Inflammatory macrophage (primary cell): Measurements from ENCODE around the gene UCKL1.
"Not testable (repeated sequence)": the region's sequence is repeated elsewhere in the genome, so short reads cannot be mapped to it uniquely, and the experiment has no call there.

ENCODE experiments used
- DNase-seq, 2 donors: peaks; one replicate each; pipeline ENCODE4 v3.0.0-alpha.2; 2020 to 2022

UCKL1 gene

DNA sequence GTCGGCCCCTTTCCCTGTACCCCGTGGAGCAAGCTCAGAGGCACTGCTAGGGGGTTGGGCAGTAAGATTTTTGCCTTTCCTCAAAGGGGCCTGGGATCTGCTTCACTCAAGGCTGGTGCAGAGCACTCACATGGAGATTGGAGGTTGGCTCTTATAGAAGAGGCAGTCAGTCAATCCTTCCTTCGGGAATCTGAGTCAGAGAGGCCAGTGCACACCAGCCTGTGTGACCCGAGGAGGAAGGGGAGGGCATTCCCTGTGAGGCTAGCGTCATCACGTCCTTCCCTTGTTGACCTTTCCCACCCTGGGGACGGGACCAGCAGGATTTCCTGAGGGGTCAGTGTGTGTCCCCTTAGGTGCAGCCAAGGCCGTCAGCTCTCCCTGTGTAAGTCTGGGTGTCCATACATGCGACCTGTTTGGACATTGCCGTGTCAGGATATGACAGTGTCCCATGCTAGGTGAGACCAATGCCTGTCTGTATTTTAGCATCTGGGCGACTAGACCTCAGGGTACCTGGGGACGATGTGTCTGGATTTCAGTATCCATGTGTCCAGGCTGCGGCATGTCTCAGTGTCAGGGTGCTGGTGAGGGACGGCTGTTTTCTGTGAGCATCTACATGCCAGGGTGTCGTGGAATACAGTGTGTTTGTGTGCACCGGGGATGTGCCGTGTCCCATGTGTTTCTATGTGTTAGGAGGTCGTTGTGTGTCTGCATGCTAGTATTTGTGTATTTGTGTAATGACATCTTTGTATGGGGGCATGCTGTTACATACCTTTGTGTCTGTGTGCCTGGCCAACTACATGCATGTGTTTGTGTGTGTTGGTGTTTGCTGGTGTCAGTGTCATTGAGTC lies 16.3 kb upstream of the UCKL1 start:
- no peak for DNase-seq

DNA sequence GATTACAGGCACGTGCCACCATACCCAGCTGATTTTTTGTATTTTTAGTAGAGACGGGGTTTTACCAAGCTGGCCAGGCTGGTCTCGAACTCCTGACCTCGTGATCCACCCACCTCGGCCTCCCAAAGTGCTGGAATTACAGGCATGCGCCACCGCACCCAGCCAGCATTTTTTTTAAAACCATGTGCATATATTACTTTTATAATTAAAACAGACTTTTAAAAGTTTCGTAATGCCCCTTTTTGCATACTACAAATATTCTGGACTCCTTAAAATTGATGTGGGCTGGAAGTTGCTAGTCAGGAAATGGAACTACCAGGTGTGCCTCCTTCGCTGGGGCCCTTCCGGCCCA lies 15.7 kb upstream of the UCKL1 start:
- not testable (repeated sequence) for DNase-seq

GRCh38 chr20:63970714-63971431 lies 14.7 kb upstream of the UCKL1 start:
- DNase-seq, result no peak

GRCh38 chr20:63969838-63970713 lies 13.9 kb upstream of the UCKL1 start, which contains the start of gene ZNF512B:
Gene ZNF512B, minus strand, starts transcription at chr20:63969930. Its CDS starts 1,980 bp downstream, at chr20:63967950.
- no peak for DNase-seq

- DNase-seq, result no peak
These were observed 12.9 kb upstream of the UCKL1 start for GRCh38 chr20:63968928-63969760.

- no peak for DNase-seq
These were observed 12.1 kb upstream of the UCKL1 start for GRCh38 chr20:63968136-63968927.

GRCh38 chr20:63967330-63968135 lies 11.3 kb upstream of the UCKL1 start:
- no peak for DNase-seq

- no peak for DNase-seq
These were observed 10.7 kb upstream of the UCKL1 start for GRCh38 chr20:63966944-63967322.

DNA sequence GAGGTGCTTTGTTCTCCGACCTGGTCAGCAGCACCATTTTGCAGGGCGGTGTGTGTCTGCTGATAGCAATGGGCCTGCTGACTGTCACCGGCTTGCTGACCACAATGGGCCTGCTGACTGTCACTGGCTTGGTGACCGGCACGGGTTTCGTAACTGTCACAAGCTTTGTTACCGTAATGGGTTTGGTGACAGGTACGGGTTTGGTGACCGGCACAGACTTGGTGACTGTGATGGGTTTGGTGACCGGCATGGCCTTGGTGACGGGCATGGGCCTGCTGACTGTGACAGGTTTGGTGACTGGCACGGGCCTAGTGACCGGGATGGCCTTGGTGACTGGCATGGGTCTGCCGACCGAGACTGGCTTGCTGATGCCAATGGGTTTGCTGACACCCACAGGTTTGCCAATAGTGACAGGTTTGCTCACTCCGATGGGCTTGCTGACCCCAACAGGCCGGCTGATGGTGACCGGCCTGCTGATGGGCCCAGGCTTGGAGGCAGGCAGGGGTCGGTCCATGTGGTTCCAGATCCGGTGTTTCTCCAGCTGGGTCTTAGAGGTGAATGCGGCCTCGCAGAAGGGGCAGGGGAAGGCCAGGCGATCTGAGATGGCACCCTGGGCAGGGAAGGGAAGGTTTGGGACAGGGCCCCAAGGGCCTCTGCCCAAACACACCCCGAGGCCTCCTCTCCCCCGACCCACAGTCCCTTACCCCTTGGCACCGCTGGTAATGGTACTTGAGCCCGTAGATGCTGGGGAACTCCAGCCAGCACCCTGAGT lies 10.1 kb upstream of the UCKL1 start:
- DNase-seq, result no peak

- DNase-seq, result no peak
These were observed 8.2 kb upstream of the UCKL1 start for GRCh38 chr20:63964412-63964811.

GRCh38 chr20:63963784-63964301 lies 7.6 kb upstream of the UCKL1 start:
- no peak for DNase-seq

- DNase-seq, result no peak
These were observed 7.1 kb upstream of the UCKL1 start for GRCh38 chr20:63963348-63963741.

GRCh38 chr20:63962426-63963347 lies 6.5 kb upstream of the UCKL1 start:
- no peak for DNase-seq

- DNase-seq, result no peak
These were observed 5.6 kb upstream of the UCKL1 start for GRCh38 chr20:63961664-63962425.

- DNase-seq, result not testable (repeated sequence)
These were observed 4.7 kb upstream of the UCKL1 start for GRCh38 chr20:63960654-63961621.

- no peak for DNase-seq
These were observed 3.5 kb upstream of the UCKL1 start for GRCh38 chr20:63959699-63960075.
